ENCODE measurements around the gene TTC22.

Gene TTC22

GRCh38 chr1:54814126-54814498, 13.0 kb upstream of the TTC22 start:
- ATAC-seq = no peak
- TF ChIP-seq ZNF8 (CRISPR knock-in tag; IDR thresholded peaks at IDR 0.05) = no peak
- TF ChIP-seq ZFP30 (CRISPR knock-in tag; IDR thresholded peaks at IDR 0.05) = no peak
- TF ChIP-seq ISL1 (CRISPR knock-in tag; IDR thresholded peaks at IDR 0.05) = no peak
- no peak for TF ChIP-seq ZNF565 (CRISPR knock-in tag; conservative IDR thresholded peaks at IDR 0.05; ENCODE audit: low read depth)
- no peak for TF ChIP-seq CREB5 (CRISPR knock-in tag; IDR thresholded peaks at IDR 0.05; ENCODE audit: low read depth)
- no peak for TF ChIP-seq TCF4 (CRISPR knock-in tag; IDR thresholded peaks at IDR 0.05; ENCODE audit: borderline replicate concordance)
- no peak for TF ChIP-seq PPARA (CRISPR knock-in tag; IDR thresholded peaks at IDR 0.05; ENCODE audit: borderline replicate concordance)
- no peak for TF ChIP-seq RARB (CRISPR knock-in tag; IDR thresholded peaks at IDR 0.05)
- TF ChIP-seq ESRRG (CRISPR knock-in tag; IDR thresholded peaks at IDR 0.05) = no peak
- no peak for TF ChIP-seq OSR1 (CRISPR knock-in tag; IDR thresholded peaks at IDR 0.05)
- no peak for TF ChIP-seq TOX (CRISPR knock-in tag; IDR thresholded peaks at IDR 0.05; ENCODE audit: borderline replicate concordance)
- no peak for TF ChIP-seq PATZ1 (CRISPR knock-in tag; IDR thresholded peaks at IDR 0.05; ENCODE audit: borderline replicate concordance)
- no peak for TF ChIP-seq POU6F1 (CRISPR knock-in tag; IDR thresholded peaks at IDR 0.05; ENCODE audit: borderline replicate concordance, low read depth)
- TF ChIP-seq ZNF70 (CRISPR knock-in tag; IDR thresholded peaks at IDR 0.05) = no peak
- TF ChIP-seq ARNTL (CRISPR knock-in tag; IDR thresholded peaks at IDR 0.05; ENCODE audit: borderline replicate concordance, low read depth) = no peak
- no peak for TF ChIP-seq CSDC2 (CRISPR knock-in tag; IDR thresholded peaks at IDR 0.05)

GRCh38 chr1:54813485-54814125, 12.5 kb upstream of the TTC22 start:
- ATAC-seq = no peak

More at GRCh38 chr1:54813485-54814125, 12.5 kb upstream of the TTC22 start:
- TF ChIP-seq ZC3H10 (CRISPR knock-in tag; IDR thresholded peaks at IDR 0.05) = no peak
- no peak for TF ChIP-seq ZFP3 (CRISPR knock-in tag; IDR thresholded peaks at IDR 0.05)
- no peak for TF ChIP-seq ZNF8 (CRISPR knock-in tag; IDR thresholded peaks at IDR 0.05)
- no peak for TF ChIP-seq BACH2 (CRISPR knock-in tag; IDR thresholded peaks at IDR 0.05; ENCODE audit: borderline replicate concordance)
- TF ChIP-seq OSR1 (CRISPR knock-in tag; IDR thresholded peaks at IDR 0.05) = no peak
- TF ChIP-seq CSRNP3 (CRISPR knock-in tag; IDR thresholded peaks at IDR 0.05) = no peak
- no peak for TF ChIP-seq ZNF70 (CRISPR knock-in tag; IDR thresholded peaks at IDR 0.05)
- no peak for TF ChIP-seq SNAI2 (CRISPR knock-in tag; IDR thresholded peaks at IDR 0.05)
- TF ChIP-seq ESRRG (CRISPR knock-in tag; IDR thresholded peaks at IDR 0.05) = no peak
- TF ChIP-seq ARNTL (CRISPR knock-in tag; IDR thresholded peaks at IDR 0.05; ENCODE audit: borderline replicate concordance, low read depth) = no peak
- no peak for TF ChIP-seq CREB5 (CRISPR knock-in tag; IDR thresholded peaks at IDR 0.05; ENCODE audit: low read depth)
- no peak for TF ChIP-seq TOX (CRISPR knock-in tag; IDR thresholded peaks at IDR 0.05; ENCODE audit: borderline replicate concordance)
- no peak for TF ChIP-seq PATZ1 (CRISPR knock-in tag; IDR thresholded peaks at IDR 0.05; ENCODE audit: borderline replicate concordance)
- TF ChIP-seq ISL1 (CRISPR knock-in tag; IDR thresholded peaks at IDR 0.05) = no peak
- no peak for TF ChIP-seq ZNF565 (CRISPR knock-in tag; conservative IDR thresholded peaks at IDR 0.05; ENCODE audit: low read depth)
- no peak for TF ChIP-seq ZFP30 (CRISPR knock-in tag; IDR thresholded peaks at IDR 0.05)
- no peak for TF ChIP-seq PPARA (CRISPR knock-in tag; IDR thresholded peaks at IDR 0.05; ENCODE audit: borderline replicate concordance)
- no peak for TF ChIP-seq TCF4 (CRISPR knock-in tag; IDR thresholded peaks at IDR 0.05; ENCODE audit: borderline replicate concordance)
- no peak for TF ChIP-seq POU6F1 (CRISPR knock-in tag; IDR thresholded peaks at IDR 0.05; ENCODE audit: borderline replicate concordance, low read depth)
- TF ChIP-seq CSDC2 (CRISPR knock-in tag; IDR thresholded peaks at IDR 0.05) = no peak
